RWPE2 (cell line): ENCODE measurements around the gene IL18.

Experiments
- ATAC-seq: fragments of 200-7000 bp; cut with Tn5 transposase; 3 replicates; pipeline ENCODE4 v1.9.1; 2021; ENCODE audit warnings: low read depth
- DNase-seq: peaks from one replicate; pipeline ENCODE4 v3.0.0-alpha.2; 2020; ENCODE audit warnings: low spot score
- H3K27ac ChIP-seq: fragments of 450-650 bp; 2 replicates; pipeline ENCODE4 v1.5.1; 2017; ENCODE audit warnings: mild to moderate bottlenecking; ENCODE audit not compliant: poor library complexity, severe bottlenecking
- H3K27me3 ChIP-seq: fragments of 250-450 bp; sonication (Bioruptor Pico); 2 replicates; pipeline ENCODE4 v1.5.1; 2021; ENCODE audit warnings: mild to moderate bottlenecking, moderate library complexity; ENCODE audit not compliant: insufficient read depth, poor library complexity, severe bottlenecking
- H3K36me3 ChIP-seq: fragments of 250-450 bp; sonication (Bioruptor Pico); 2 replicates; pipeline ENCODE4 v1.5.1; 2020; ENCODE audit warnings: low read depth, mild to moderate bottlenecking, moderate library complexity
- H3K4me1 ChIP-seq: fragments of 250-450 bp; sonication (Bioruptor Pico); 2 replicates; pipeline ENCODE4 v1.5.1; 2021; ENCODE audit warnings: mild to moderate bottlenecking, moderate library complexity; ENCODE audit not compliant: insufficient read depth, poor library complexity, severe bottlenecking
- H3K4me3 ChIP-seq: fragments of 250-450 bp; sonication (Bioruptor Pico); 2 replicates; pipeline ENCODE4 v1.5.1; 2021; ENCODE audit warnings: mild to moderate bottlenecking, moderate library complexity; ENCODE audit not compliant: severe bottlenecking
- H3K9me3 ChIP-seq: fragments of 250-450 bp; sonication (Bioruptor Pico); 2 replicates; pipeline ENCODE4 v1.5.1; 2021; ENCODE audit warnings: mild to moderate bottlenecking, moderate library complexity; ENCODE audit not compliant: severe bottlenecking
- CTCF ChIP-seq: fragments of 450-650 bp; IDR thresholded peaks from one replicate; pipeline ENCODE4 v1.5.1; 2017; ENCODE audit warnings: mild to moderate bottlenecking, moderate library complexity; ENCODE audit not compliant: poor library complexity, severe bottlenecking

IL18 gene

GRCh38 chr11:112121981-112122615, 41.8 kb downstream of the IL18 start:
- no peak for TF ChIP-seq CTCF
- H3K27ac ChIP-seq = peak overlapping the region; percentile 95
- no peak for ATAC-seq
- no peak overlapping the region for H3K4me3 ChIP-seq
- H3K36me3 ChIP-seq = no peaks in the 10 kb centered on the region
- no peaks in the 10 kb centered on the region for H3K9me3 ChIP-seq
- peaks cover 30% of the 10 kb centered on the region for H3K4me1 ChIP-seq
- H3K27me3 ChIP-seq = no peaks in the 10 kb centered on the region
- no peak for DNase-seq

GRCh38 chr11:112118176-112118575, 45.7 kb downstream of the IL18 start:
- no peaks in the 10 kb centered on the region for H3K9me3 ChIP-seq
- peak overlapping the region; percentile 95 for H3K27ac ChIP-seq
- H3K4me3 ChIP-seq = no peak overlapping the region
- DNase-seq (no peak), ATAC-seq (no peak)
- H3K36me3 ChIP-seq = no peaks in the 10 kb centered on the region
- no peak for TF ChIP-seq CTCF
- H3K4me1 ChIP-seq = peaks cover 28% of the 10 kb centered on the region
- no peaks in the 10 kb centered on the region for H3K27me3 ChIP-seq

- TF ChIP-seq CTCF = no peak
- Histone ChIP-seq H3K9me3 (no peaks in the 10 kb centered on the region), H3K4me1 (peaks cover 8% of the 10 kb centered on the region), H3K27ac (no peak overlapping the region), H3K36me3 (no peaks in the 10 kb centered on the region), H3K4me3 (no peak overlapping the region), H3K27me3 (no peaks in the 10 kb centered on the region)
- ATAC-seq (no peak), DNase-seq (no peak)
Measured at GRCh38 chr11:112115386-112115785, 48.5 kb downstream of the IL18 start.

GRCh38 chr11:112114460-112114859, 49.4 kb downstream of the IL18 start:
- peaks cover 2% of the 10 kb centered on the region for H3K4me1 ChIP-seq
- H3K27me3 ChIP-seq = no peaks in the 10 kb centered on the region
- H3K4me3 ChIP-seq = no peak overlapping the region
- TF ChIP-seq CTCF = no peak
- no peaks in the 10 kb centered on the region for H3K36me3 ChIP-seq
- H3K27ac ChIP-seq = no peak overlapping the region
- no peak for DNase-seq
- no peak for ATAC-seq
- H3K9me3 ChIP-seq = no peaks in the 10 kb centered on the region
